Hypothalamus (tissue), 51 donors: ENCODE results near the gene FGGY.

Experiments used
- DNase-seq, 51 donors: peaks; one replicate each; lab custom pipeline; 2025; lab: John Stamatoyannopoulos, UW

The FGGY gene

DNA sequence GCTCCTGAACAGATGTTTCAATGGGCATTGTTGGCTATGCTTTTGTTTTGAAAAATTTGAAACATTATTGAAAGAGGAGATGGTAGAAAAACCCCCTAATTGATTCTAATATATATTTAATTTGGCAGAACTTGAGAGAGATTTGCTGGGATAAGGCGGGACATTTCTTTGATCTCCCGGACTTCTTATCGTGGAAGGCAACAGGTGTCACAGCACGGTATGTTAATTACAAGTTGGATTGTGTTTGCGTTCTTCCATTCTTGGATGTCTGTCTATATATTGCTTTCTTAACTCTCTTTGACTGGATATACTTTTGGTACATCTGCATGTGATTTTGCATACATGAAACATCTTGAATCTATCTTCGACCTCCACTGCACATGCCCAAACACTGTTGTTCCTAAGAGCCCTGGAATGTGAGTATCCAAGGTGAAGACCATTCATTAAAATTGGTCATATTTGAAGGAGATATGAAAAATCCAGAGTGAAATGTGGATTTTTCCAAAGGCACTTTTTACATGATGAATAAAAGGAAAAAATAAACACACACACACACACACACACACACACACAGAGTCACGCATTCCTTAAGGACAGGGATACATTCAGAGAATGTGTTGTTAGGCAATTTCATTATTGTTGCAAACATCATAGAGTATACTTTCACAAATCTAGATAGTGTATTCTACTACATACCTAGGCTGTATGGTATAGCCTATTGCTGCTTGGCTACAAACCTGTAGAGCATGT, 81.9 kb downstream of the FGGY start:
- DNase-seq = no peak

DNA sequence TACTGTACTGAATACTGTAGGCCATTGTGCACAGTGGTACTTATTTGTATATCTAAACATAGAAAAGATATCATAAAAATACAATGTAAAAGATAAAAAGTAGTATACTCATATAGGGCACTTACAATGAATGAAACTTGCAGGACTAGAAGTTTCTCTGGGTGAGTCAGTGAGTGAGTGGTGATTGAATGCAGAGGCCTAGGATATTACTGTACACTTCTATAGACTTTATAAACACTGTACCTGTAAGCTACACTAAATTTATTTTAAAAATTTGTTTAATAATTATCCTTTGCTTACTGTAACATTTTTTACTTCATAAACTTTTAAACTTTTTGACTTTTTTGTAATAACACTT, 82.5 kb downstream of the FGGY start:
- DNase-seq = no peak

DNA sequence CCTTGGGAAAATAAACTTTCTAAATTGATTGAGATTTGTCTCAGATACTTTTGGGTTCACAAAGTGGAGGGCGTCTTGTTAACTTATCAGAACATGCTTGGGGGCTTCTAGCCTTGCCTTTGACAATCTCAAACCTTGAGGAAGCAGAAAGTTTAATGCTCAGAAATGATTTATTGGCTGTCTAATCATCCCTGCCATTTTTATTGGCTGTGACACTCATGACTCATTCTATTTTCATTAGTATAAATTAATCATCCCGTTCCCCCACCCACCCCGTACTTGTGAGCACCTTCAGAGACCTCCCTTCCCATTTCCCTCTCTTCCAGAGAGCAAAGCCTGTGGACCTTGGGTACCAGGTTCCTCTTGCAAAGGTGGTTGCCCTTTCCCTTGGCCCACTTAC, 87.1 kb downstream of the FGGY start:
- DNase-seq = no peak

- no peak for DNase-seq
These were observed 87.5 kb downstream of the FGGY start for GRCh38 chr1:59384443-59384842.

DNA sequence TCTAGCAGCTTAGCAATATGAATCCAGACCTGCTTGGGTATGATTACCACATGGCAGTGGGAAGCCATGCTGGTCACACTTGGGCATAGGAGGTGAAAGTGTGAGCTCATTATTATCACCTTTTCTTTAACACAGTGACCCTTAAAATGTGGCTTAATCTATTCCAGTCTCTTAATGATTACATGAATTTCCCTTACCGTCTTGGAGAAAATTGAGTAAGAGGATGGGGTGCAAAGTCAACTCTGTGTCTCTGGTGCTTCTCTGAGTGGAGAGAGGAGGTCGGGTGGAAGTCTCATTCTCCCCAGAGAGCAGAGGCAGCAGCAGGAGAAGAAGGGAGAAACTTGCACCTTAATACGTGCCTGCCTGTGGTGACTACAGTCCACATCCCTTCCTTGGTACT, 91.3 kb downstream of the FGGY start:
- DNase-seq = no peak

DNA sequence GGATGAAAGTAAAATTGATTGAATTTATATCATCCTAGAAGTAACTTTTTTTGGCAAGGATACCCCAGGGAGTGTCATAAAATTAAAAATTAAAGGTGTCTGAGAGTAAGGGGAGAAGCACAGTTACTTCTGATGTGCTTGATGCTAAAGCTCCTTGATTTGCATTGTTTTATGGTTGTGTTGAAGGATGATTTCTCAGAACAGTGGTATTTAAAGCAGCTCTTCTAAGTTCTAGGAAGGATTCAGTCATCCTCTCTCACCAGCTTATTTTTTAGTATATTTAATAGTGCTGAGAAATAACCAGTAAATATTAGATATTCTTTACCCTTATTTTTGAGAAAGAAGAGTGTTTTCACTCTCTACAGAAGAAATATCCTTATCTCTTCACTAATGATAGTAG, 93.0 kb downstream of the FGGY start:
- DNase-seq = no peak

DNA sequence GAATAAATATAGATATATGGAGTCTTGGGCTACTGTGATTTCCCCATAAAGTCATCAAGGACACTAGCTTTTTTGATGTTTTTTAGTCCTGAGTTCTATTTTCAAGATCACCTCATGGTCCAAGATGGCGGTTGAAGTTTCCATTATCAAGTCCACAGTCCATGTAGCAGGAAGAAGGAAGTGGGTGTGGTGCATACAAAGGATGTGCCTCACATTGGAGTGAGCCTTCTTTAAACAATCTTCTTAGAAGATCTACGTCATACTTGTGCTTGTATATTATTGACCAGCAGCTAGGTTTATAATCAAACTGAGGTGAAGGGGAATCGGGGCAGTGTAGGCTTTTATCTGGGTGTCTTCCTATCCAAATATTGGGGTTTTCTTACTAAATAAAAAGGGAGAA, 93.4 kb downstream of the FGGY start:
- DNase-seq = no peak

DNA sequence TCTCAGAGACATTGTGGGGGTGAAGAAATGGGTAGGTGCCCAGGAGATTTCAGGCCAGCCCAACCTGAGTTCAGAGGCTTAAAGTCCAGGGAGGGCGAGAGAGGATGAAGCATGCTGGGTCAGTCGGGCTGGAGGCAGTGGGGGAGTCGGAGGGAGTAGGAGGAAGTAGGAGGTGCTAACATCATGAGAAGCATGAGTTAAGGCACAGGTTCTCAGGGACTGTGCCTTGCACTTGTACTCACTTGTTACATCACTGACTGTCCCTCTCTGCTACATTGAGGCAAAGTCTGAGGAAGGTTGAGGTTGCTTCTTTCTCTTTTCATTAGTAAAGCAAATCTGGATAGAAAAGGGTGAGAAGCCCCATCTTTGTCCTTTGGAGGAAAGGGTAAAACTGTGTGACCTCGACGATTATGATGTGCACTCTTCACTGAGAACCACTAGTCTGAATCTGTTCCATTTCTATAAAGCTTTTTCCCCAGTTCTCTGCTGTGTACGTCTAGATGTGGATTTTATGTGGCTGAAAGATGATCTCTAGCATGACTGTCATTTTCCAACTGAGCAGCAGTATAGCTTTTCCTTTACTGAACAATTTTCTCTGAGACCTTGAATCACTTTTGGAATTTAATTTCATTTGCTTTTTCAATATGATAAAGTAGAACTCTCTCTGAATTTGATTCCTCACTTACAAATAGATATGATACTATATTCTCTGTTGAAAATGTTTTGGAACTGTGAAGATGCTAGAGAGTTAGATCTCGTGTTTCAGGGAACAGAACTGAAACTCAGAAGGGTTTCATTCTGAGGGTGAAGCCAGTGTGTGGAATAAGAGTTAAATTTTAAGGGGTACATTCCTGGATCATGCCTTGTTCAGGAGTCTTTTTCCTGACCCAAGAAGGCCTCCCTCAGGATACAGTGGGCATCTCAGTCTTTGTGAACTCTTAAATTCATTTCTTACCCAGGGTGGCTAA, 94.6 kb downstream of the FGGY start:
- no peak for DNase-seq

DNA sequence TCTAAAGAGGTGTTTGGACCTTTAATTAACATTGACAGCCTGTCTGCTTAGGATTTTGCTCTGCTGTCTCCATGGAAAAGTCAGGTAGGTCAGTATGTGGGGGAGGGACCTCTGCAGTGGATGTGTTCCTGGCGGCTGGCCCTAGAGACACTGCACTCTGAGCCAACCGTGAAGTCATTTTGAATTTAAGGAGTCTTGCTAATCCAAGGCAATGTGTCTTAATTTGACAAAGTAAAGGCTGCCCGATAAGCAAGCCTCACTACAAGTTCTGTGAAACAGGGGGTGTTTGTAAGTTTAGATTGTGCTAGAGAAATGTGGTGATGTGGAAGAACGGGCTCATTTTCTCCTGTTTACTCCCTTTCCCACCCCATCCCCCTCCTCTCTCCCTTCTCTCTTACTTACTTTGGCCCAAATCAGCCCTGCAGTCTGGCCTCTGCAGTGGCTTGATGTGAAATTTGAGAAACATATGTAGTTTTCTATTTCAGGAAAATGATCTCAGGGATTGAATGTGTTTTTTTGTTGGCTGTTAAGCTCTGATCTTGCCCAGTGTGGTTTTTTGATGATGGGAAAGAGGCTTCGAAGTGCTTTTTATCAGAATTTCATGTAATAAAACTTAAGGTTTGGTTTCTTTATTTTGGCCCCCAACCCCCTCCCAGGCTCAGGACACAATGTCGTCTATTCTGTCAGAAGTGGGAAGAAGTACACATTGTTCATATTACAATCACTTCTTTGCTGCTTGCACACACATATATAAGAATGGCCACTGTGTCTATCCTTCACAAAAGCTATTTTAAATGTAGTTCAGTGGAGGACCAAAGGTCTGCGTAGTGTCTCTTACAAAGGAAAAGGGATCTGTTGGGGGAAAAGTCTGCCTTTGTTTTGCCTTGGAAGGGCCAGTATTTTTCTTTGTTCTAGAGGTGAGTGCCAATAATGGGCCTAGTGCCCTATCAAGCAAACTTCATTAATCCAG, 96.6 kb downstream of the FGGY start:
- peak in 34 of 51 donors; percentile 3 to 74 (median 30) for DNase-seq

GRCh38 chr1:59394706-59395425, 98.0 kb downstream of the FGGY start:
- DNase-seq = no peak

DNA sequence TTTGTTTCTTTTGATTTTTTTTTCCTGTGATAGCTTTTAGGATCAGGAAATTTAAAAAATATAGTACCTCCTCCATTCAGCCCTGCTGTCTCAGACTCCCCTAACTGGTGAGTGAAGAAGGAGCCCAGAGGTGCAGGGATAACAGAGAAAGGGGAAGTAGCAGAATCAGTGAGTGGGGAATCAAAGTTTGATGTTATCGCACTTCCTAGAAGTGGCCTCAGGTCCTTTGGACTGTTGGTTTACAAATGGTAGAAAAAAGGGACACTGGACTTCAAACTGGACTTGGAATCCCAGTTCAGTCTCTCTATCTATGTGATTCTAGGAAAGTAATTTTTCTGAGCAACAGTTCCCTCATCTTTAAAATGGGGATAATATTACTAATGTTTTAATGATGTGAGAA, 99.5 kb downstream of the FGGY start:
- DNase-seq = no peak

- DNase-seq = no peak
These were observed 100.4 kb downstream of the FGGY start for GRCh38 chr1:59397139-59397858.

GRCh38 chr1:59399642-59400041, 102.7 kb downstream of the FGGY start:
- no peak for DNase-seq

DNA sequence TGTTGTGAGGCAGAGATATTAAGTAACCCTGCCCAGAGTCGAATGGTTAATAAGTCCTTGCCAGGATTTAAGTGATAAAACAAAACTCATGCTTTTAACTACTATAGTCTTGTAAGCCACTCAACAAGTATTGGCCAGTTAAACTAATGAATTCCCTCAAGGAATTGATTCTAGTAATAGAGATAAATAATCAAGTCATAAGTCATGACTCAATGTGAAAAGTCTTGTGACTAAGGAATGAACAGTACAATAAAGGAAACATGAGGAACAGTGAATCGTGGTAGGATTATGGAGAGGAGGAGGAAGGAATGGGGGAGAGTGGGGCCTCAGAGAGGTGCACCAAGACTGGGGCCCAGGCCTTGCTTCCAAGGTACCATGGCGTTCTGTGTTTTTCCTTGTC, 104.7 kb downstream of the FGGY start:
- DNase-seq = no peak

GRCh38 chr1:59404796-59405195, 107.9 kb downstream of the FGGY start:
- no peak for DNase-seq

DNA sequence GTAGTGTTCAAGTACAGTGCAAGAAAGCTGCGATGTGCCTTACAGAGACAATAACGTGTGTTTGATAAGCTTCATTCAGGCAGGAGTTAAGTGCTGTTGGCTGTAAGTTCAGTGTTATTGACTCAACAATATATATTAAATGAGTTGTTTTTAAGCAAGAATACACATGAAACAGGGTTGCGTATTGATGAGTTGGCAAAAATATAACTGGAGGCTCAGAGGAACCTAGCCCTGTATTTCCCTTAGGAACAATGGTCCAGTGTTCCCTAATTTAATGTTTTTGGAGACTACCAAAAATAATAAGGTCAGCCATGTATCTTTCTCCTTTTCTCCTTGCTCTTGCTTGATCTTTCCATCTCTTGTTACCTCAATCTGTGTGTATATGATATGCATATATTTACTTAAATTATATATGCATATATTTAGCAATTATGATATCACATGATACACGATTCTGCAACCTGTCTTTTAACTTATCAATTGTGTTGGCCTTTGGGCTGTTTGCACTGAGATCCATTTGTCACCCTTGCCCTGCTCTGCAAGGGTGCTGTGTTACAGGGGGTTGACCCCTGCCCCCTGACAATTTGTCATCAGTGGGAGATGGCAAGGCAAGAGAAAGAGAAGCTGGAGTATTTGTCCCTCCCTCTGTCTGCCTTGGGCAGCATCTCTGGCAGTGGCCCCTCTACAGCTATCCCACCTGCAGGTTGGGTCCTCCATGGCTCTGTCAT, 109.7 kb downstream of the FGGY start:
- no peak for DNase-seq

DNA sequence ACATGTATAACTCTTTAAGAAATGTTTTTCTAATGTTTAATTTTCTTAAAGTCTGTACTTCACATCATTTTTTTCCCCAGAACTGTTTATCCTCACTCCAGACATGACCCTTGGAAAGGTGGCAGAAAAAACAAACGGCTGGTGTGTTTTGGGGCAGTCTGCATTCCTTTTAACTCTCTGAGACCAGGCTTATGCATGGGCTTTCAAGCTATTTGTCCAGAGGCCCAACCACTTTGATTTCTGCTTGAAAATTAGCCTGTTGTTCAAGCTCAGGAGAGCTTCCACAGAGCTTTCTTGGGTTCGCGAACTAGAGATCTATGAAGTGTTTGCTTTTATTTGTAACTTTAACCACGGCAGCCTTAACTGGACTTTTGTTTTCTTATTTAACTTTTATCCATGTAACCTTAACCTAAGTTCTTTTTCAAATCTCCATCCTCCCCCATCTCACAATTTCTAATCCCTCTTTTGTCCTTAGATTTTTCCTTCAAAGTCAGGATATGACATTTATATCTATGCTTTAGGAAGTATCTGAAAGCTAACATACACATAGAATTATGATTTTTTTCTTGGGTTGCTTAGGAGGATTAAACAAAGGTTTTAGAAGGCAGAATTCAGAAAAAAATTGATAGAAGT, 111.8 kb downstream of the FGGY start:
- DNase-seq = no peak

DNA sequence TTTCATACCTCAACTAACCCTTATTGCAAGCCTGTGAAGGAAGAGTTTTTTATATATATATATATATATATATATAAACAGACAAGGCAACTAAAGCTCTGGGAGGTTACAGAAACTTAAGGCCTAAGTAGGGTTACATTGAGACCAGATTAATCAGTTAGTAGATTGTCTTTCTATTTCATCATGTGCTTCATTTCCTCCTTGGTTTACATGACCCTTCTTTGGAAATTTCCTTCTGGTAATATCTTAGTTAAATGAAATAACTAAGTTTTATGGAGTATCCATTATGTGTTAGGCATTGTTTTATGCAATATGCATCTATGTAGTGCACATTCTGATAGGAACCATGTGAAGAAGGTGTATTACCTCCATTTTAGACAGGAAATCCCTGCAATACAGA, 112.7 kb downstream of the FGGY start:
- no peak for DNase-seq
